ENCODE measurements around the gene FAM20C.

GRCh38 chr7:191105-191980, 1.0 kb upstream of the FAM20C start:
- TF ChIP-seq CTCF (IDR thresholded peaks at IDR 0.05): no peak
- peak in 1 of 2 donors; percentile 26 for TF ChIP-seq POLR2A (IDR thresholded peaks at IDR 0.05)
